DND-41 (cell line): ENCODE results near the gene OSBPL3.

Source experiments
- CTCF ChIP-seq: IDR thresholded peaks from 2 replicates; pipeline ENCODE4 v1.5.1; 2012; ENCODE audit warnings: borderline replicate concordance, low read length, moderate library complexity, mild to moderate bottlenecking; ENCODE audit not compliant: poor library complexity, severe bottlenecking; ENCODE audit errors: extremely low read depth
- EZH2 ChIP-seq: IDR thresholded peaks from 3 replicates; pipeline ENCODE4 v1.6.1; 2012; ENCODE audit warnings: borderline replicate concordance, low read depth, mild to moderate bottlenecking, moderate library complexity, low read length, inconsistent platforms; ENCODE audit not compliant: severe bottlenecking

GRCh38 chr7:24830440-24831050, 149.4 kb downstream of the OSBPL3 start:
- no peak for TF ChIP-seq CTCF
- no peak for TF ChIP-seq EZH2
